Esophagus squamous epithelium (tissue), 5 donors: ENCODE results near the gene TFG. TPM values are rescaled to one million over a fixed set of nuclear protein-coding genes. Genes with fewer than 3 reads are reported as not detected.

ENCODE experiments used
- DNase-seq: peaks from one replicate; lab custom pipeline; 2025; lab: John Stamatoyannopoulos, UW
- H3K27ac ChIP-seq, 4 donors: fragments of 200-600 bp; sonication (generic); one replicate each; pipeline ENCODE4 v1.5.1; 2016 to 2019; ENCODE audit warnings: mild to moderate bottlenecking in 1 of 4
- H3K27me3 ChIP-seq, 4 donors: fragments of 200-600 bp; sonication (generic); 1 replicate in 3 of 4; 2 replicates in 1 of 4; pipeline versions ENCODE4 v1.5.1 to v1.6.0; 2017 to 2021; ENCODE audit warnings: antibody characterized with exemption in 1 of 4
- H3K36me3 ChIP-seq, 3 donors: fragments of 200-600 bp; sonication (generic); one replicate each; pipeline ENCODE4 v1.5.1; 2016 to 2019
- H3K4me1 ChIP-seq, 3 donors: fragments of 200-600 bp; sonication (generic); one replicate each; pipeline ENCODE4 v1.5.1; 2017 to 2019
- H3K4me3 ChIP-seq, 4 donors: fragments of 200-600 bp; sonication (generic); 1 replicate in 3 of 4; 2 replicates in 1 of 4; pipeline ENCODE4 v1.5.1; 2016 to 2019; ENCODE audit warnings: mild to moderate bottlenecking in 2 of 4, moderate library complexity in 1 of 4
- H3K9me3 ChIP-seq, 3 donors: fragments of 200-600 bp; sonication (generic); one replicate each; pipeline ENCODE4 v1.5.1; 2016 to 2019
- POLR2A ChIP-seq, 4 donors: fragments of 450-650 bp; IDR thresholded peaks; one replicate each; pipeline ENCODE4 v1.6.1; 2017; ENCODE audit warnings: antibody characterized with exemption in 4 of 4, mild to moderate bottlenecking in 4 of 4, moderate library complexity in 3 of 4
- WGBS, 2 donors: methylation state at CpG; one replicate each; pipeline ENCODE4 v1.1.5; 2018; 5-methylcytosine and 5-hydroxymethylcytosine counted together
- intact Hi-C: fragments of 100-400 bp; cut with DNase I; formaldehyde crosslinking; loops from one replicate; pipeline ENCODE4 v1.15.0; 2022
- total RNA-seq, 4 donors: library from RNA; depleted of rRNA; stranded (reverse); fragments of >200 nt; gene quantifications; one replicate each; pipeline ENCODE4 v1.1.0, GENCODE V29; 2016
- TF ChIP-seq, protein P1 (sequence below), 6 experiments: fragments of 450-650 bp in 4 of 6; fragments of 200-600 bp in 2 of 6; sonication (generic) in 2 of 6; IDR thresholded peaks; one replicate each; pipeline ENCODE4 v1.5.1; 2016 to 2019; ENCODE audit warnings: antibody characterized with exemption in 6 of 6, mild to moderate bottlenecking in 4 of 6, moderate library complexity in 4 of 6
- donor health status: DM: yes; HTN: yes; CAD: no.

The TFG gene
- total RNA-seq, 4 donors from 2014 or later = 76.7 to 133 (median 91.8) TPM

DNA sequence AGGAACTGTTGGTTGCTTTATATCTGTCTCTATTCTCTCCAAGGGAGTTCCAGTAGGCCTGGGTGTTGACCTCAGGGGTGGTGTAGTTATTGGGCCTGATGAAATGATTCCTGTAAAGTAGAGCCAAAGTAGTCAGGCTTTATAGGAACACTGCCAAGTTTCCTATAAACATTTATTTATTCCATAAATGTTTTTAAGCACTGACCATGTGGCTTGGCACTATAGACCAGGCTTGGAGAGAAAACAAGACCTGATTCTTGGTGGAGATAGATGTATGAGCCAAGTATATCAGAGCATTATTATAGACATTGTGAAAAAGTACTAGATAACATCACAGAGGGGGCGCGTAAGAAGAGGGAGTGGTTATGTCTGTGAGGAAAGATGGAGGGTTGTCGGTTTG is 65.9 kb downstream of the TFG start:
- no peaks in the 10 kb centered on the region for H3K27me3 ChIP-seq
- TF ChIP-seq, protein P1, sequence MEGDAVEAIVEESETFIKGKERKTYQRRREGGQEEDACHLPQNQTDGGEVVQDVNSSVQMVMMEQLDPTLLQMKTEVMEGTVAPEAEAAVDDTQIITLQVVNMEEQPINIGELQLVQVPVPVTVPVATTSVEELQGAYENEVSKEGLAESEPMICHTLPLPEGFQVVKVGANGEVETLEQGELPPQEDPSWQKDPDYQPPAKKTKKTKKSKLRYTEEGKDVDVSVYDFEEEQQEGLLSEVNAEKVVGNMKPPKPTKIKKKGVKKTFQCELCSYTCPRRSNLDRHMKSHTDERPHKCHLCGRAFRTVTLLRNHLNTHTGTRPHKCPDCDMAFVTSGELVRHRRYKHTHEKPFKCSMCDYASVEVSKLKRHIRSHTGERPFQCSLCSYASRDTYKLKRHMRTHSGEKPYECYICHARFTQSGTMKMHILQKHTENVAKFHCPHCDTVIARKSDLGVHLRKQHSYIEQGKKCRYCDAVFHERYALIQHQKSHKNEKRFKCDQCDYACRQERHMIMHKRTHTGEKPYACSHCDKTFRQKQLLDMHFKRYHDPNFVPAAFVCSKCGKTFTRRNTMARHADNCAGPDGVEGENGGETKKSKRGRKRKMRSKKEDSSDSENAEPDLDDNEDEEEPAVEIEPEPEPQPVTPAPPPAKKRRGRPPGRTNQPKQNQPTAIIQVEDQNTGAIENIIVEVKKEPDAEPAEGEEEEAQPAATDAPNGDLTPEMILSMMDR (IDR thresholded peaks at IDR 0.05) = no peak
- no peak overlapping the region for H3K27ac ChIP-seq
- no peaks in the 10 kb centered on the region for H3K36me3 ChIP-seq
- DNase-seq = no peak
- no peak overlapping the region for H3K4me3 ChIP-seq
- no peaks in the 10 kb centered on the region for H3K9me3 ChIP-seq
- 69 to 87% methylated on average over 3 of the region's 3 CpGs for WGBS, 2 donors
- intact Hi-C loops = no loop called here
- H3K4me1 ChIP-seq = peaks cover 0 to 9% (median 0%) of the 10 kb centered on the region in 3 donors

DNA sequence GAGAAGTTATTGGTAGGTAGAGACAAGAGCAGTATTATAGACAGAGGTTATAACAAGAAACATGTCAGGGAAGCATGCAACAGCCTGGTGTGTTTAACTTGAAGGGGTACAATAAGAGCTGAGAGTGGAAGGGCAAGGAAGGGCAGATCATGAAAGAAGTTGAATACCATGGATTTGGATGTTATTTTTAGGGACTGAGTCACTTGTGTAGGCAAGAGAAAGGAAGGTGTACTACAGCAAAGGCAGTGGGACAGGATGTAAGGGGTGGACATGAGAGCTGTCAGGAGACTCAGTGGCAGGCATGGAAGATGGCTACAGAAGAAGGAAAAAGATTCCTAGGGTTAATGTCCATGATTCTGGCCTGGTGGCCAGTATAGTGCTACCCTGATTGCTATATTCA is 66.4 kb downstream of the TFG start:
- TF ChIP-seq, protein P1 (IDR thresholded peaks at IDR 0.05) = no peak
- no peak for TF ChIP-seq POLR2A (IDR thresholded peaks at IDR 0.05)
- DNase-seq = no peak
- intact Hi-C loops = no loop called here

DNA sequence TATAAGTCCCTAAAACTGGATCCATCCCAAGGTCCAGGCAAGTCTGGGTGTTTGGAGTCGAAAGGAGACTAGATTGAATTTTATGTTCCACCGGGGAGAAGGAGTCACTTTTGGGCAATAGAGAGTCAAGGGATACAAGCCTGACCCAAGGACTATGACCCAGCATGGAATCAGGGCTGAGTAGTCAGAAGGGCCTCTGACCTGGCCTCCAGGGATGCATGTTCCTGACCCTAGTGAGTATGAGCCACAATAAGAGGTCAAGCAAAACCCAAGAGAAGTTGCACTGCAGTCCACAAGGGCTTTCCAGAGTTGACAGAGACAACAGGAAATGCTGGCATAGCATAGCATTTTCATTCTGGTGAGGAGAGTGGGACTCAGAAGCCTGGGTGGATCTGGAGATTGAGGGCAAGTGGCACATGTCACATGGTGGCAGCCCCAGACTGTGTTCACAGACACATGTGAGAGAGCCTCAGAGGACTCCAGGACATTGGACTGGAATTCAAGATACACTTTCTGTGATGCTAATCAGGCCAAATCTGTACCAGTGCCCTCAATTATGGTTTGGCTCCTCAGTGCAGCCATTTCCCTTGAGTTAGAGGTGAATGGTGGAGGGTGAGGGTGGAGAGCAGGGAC is 66.9 kb downstream of the TFG start:
- Histone ChIP-seq H3K4me1 (peaks cover 0 to 9% (median 0%) of the 10 kb centered on the region in 3 donors), H3K36me3 (no peaks in the 10 kb centered on the region), H3K4me3 (no peak overlapping the region), H3K27me3 (no peaks in the 10 kb centered on the region), H3K27ac (no peak overlapping the region), H3K9me3 (no peaks in the 10 kb centered on the region)
- intact Hi-C loops = no loop called here
- TF ChIP-seq, protein P1 (IDR thresholded peaks at IDR 0.05) = no peak
- no peak for TF ChIP-seq POLR2A (IDR thresholded peaks at IDR 0.05)
- DNase-seq = no peak
- 78 to 95% methylated on average over 2 of the region's 2 CpGs for WGBS, 2 donors

More for the DNA sequence above, 66.4 kb downstream of the TFG start:
- no peaks in the 10 kb centered on the region for H3K9me3 ChIP-seq
- H3K4me1 ChIP-seq = peaks cover 0 to 9% (median 0%) of the 10 kb centered on the region in 3 donors
- H3K27ac ChIP-seq = no peak overlapping the region
- H3K36me3 ChIP-seq = no peaks in the 10 kb centered on the region
- H3K4me3 ChIP-seq = no peak overlapping the region
- H3K27me3 ChIP-seq = no peaks in the 10 kb centered on the region

DNA sequence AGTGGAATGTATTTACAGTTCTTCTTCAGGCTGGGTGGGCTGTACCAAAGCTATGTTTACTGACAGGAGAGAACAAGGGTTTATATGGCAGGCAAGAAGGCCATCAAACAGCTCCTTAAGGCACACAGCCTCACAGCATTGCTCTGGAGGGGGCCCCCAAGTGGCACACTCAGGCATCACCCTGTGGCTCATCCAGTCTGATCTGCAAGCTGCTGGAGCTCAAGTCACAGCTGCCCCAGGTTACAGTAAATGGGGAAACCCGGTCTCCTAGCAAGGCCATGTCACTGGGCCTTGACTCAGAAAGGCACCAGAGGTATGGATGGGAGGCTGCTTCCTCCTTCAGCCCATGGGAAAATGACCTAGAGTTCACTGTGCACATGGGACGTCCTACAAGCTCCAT is 67.5 kb downstream of the TFG start:
- TF ChIP-seq POLR2A (IDR thresholded peaks at IDR 0.05) = no peak
- TF ChIP-seq, protein P1 (IDR thresholded peaks at IDR 0.05) = no peak
- H3K27me3 ChIP-seq = no peaks in the 10 kb centered on the region
- no peak overlapping the region for H3K4me3 ChIP-seq
- H3K36me3 ChIP-seq = no peaks in the 10 kb centered on the region
- 73 to 94% methylated on average over 1 of the region's 2 CpGs for WGBS, 2 donors
- no peak overlapping the region for H3K27ac ChIP-seq
- intact Hi-C loops = no loop called here
- no peak for DNase-seq
- H3K9me3 ChIP-seq = no peaks in the 10 kb centered on the region
- H3K4me1 ChIP-seq = peaks cover 0 to 9% (median 0%) of the 10 kb centered on the region in 3 donors

DNA sequence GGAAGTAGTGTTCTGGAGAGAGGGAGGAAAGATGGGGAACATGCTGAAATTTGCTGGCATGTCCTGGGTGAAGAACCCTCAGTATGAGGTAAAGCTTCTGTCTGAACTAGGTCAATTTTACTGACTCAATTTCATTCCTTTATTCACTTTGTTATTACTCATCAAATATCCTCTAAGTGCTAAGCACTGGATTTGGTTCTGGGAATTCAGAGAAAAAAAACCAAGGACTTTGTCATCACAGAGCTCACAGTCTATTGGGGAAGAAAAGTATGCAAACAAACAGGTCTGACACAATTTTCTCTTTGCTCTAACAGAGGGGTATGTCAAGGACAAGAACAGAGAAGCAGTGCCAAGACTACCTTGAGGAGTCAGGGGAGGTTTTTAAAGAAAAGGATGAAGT is 68.0 kb downstream of the TFG start:
- Histone ChIP-seq H3K27ac (no peak overlapping the region), H3K9me3 (no peaks in the 10 kb centered on the region), H3K27me3 (no peaks in the 10 kb centered on the region), H3K36me3 (no peaks in the 10 kb centered on the region), H3K4me3 (no peak overlapping the region), H3K4me1 (peaks cover 0 to 11% (median 0%) of the 10 kb centered on the region in 3 donors)
- DNase-seq = no peak
- TF ChIP-seq, protein P1 (IDR thresholded peaks at IDR 0.05) = no peak
- TF ChIP-seq POLR2A (IDR thresholded peaks at IDR 0.05) = no peak
- intact Hi-C loops = no loop called here
